HFFc6 (cell line): Measurements from ENCODE around the gene ABL2. TPM values are rescaled to one million over a fixed set of nuclear protein-coding genes. Genes with fewer than 3 reads are reported as not detected.

Experiments
- DNase-seq: peaks from one replicate; pipeline ENCODE4 v3.0.0-alpha.2; 2018
- H3K27ac Mint-ChIP-seq: 2 replicates; pipeline ENCODE4 v1.8.0; 2020; ENCODE audit warnings: mild to moderate bottlenecking, mixed read lengths
- H3K27me3 Mint-ChIP-seq: 2 replicates; pipeline ENCODE4 v1.8.0; 2021; ENCODE audit warnings: mild to moderate bottlenecking, moderate library complexity, mixed read lengths; ENCODE audit not compliant: insufficient read depth
- H3K36me3 Mint-ChIP-seq: 2 replicates; pipeline ENCODE4 v1.8.0; 2021; ENCODE audit warnings: low read depth, mixed read lengths
- H3K4me1 Mint-ChIP-seq: 2 replicates; pipeline ENCODE4 v1.8.0; 2020; ENCODE audit warnings: low read depth, mixed read lengths
- H3K4me3 Mint-ChIP-seq: 2 replicates; pipeline ENCODE4 v1.8.0; 2020; ENCODE audit warnings: mild to moderate bottlenecking, moderate library complexity, mixed read lengths
- H3K9me3 Mint-ChIP-seq: 2 replicates; pipeline ENCODE4 v1.8.0; 2020; ENCODE audit warnings: mild to moderate bottlenecking, mixed read lengths
- total RNA-seq, 6 experiments: library from RNA; stranded (reverse); fragmentation: NEBNext Ultra II Directional; extraction: Animal tissue kit (Norgen Biotek cat#: 25700); gene quantifications; 2 replicates in 1 of 6; 3 replicates in 5 of 6; pipeline ENCODE4 v1.2.3, GENCODE V29; 2021
- TF ChIP-seq, protein P1 (sequence below): fragments of 200-600 bp; sonication (generic); IDR thresholded peaks from 2 replicates; pipeline ENCODE4 v1.5.0; 2021; ENCODE audit warnings: antibody characterized with exemption, mild to moderate bottlenecking

The ABL2 gene
- total RNA-seq, 6 experiments from 2014 or later, result 54.1 to 65.9 (median 61.2) TPM

DNA sequence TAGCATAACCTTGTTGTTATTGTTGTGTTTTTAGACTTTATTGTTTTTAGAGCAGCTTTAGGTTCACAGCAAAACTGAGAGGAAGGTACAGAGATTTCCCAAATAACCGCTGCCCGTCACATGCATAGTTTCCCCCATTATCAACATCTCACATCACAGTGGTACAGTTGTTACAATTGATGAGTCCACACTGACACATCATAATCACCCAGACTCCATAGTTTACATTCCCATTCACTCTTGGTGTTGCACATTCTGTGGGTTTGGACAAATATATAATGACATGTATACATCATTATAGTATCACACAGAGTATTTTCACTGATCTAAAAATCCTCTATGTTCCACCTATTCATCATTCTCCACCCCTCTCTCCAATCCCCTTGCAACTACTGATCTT, 173.5 kb downstream of the ABL2 start:
- Mint-ChIP-seq H3K36me3 (peaks cover 32% of the 10 kb centered on the region), H3K4me1 (peaks cover 51% of the 10 kb centered on the region), H3K27ac (no peak overlapping the region), H3K4me3 (no peak overlapping the region), H3K9me3 (no peaks in the 10 kb centered on the region), H3K27me3 (no peaks in the 10 kb centered on the region)
- TF ChIP-seq, protein P1, sequence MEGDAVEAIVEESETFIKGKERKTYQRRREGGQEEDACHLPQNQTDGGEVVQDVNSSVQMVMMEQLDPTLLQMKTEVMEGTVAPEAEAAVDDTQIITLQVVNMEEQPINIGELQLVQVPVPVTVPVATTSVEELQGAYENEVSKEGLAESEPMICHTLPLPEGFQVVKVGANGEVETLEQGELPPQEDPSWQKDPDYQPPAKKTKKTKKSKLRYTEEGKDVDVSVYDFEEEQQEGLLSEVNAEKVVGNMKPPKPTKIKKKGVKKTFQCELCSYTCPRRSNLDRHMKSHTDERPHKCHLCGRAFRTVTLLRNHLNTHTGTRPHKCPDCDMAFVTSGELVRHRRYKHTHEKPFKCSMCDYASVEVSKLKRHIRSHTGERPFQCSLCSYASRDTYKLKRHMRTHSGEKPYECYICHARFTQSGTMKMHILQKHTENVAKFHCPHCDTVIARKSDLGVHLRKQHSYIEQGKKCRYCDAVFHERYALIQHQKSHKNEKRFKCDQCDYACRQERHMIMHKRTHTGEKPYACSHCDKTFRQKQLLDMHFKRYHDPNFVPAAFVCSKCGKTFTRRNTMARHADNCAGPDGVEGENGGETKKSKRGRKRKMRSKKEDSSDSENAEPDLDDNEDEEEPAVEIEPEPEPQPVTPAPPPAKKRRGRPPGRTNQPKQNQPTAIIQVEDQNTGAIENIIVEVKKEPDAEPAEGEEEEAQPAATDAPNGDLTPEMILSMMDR, result no peak
- no peak for DNase-seq

DNA sequence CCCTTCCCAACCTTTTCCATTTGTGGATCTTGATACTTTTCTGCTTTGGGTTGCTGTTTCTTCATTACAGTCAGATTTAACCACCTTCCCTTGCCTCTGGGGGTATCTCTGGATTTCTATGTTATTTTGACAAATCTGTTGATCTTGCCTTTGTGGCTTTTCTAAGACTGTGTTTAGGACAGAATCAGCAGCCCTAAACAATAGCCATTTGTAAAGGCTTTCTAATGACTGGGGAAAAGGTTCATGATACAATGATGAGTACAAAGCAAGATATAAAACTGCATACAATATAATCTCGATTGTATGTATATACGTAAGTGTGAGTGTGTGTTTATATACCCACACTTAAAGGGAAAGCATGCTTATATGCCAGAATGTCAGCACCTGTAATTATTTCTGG, 176.0 kb downstream of the ABL2 start:
- Mint-ChIP-seq H3K27ac (no peak overlapping the region), H3K27me3 (no peaks in the 10 kb centered on the region), H3K36me3 (peaks cover 27% of the 10 kb centered on the region), H3K9me3 (no peaks in the 10 kb centered on the region), H3K4me1 (peaks cover 32% of the 10 kb centered on the region), H3K4me3 (no peak overlapping the region)
- TF ChIP-seq, protein P1, result no peak
- DNase-seq, result no peak

DNA sequence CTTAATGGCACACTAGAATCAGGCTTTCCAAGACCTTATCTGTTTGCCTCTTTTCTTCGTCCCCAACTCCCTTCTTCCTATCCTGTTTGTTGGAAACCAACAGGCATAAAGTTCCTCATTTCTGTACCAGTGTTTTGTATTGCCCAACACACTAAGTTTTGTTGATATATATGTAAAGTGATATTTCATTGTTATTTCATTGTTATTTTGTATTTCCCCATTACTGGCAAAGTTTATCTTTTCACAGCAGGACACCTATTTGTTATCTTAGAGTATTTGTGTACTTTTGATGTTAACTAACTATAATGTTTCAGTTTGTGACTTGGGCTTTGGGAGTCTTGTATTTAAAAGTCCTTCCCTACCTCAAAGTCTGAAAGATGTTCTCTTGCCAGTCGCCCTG, 176.7 kb downstream of the ABL2 start:
- TF ChIP-seq, protein P1, result no peak
- H3K4me3 Mint-ChIP-seq, result no peak overlapping the region

More for the DNA sequence above, 176.7 kb downstream of the ABL2 start:
- Mint-ChIP-seq H3K27me3 (peaks cover 1% of the 10 kb centered on the region; the same call in 1 of the 2 replicates), H3K9me3 (no peaks in the 10 kb centered on the region), H3K27ac (no peak overlapping the region), H3K4me1 (peaks cover 29% of the 10 kb centered on the region), H3K36me3 (peaks cover 27% of the 10 kb centered on the region)
- DNase-seq, result no peak

Other genes starting within 250 kb of the ABL2 start
- gene FAM20B, start 203.8 kb downstream of the ABL2 start, total RNA-seq, result 10 to 100 TPM; 58.4 to 65.7 (median 61.5) TPM
- gene TOR3A, start 147.6 kb downstream of the ABL2 start, total RNA-seq, result 10 to 100 TPM; 21.4 to 27.6 (median 24.5) TPM
- gene SOAT1, start 64.1 kb upstream of the ABL2 start, total RNA-seq, result 10 to 100 TPM; 29.2 to 38.6 (median 37.2) TPM
- under 1 TPM in 1 of 6 experiments, not detected in 5; 0.50 TPM for gene AXDND1, start 136.3 kb upstream of the ABL2 start, total RNA-seq